HK-2 (cell line): ENCODE data around the gene TP53I11.

Experiments used
- DNase-seq: peaks from one replicate; pipeline ENCODE4 v3.0.0-alpha.2; 2018; ENCODE audit not compliant: unreplicated experiment

The TP53I11 gene

GRCh38 chr11:44950625-44951476 lies at the start of gene TP53I11:
TP53I11 (minus strand) TSS chr11:44950883; CDS start chr11:44938335, 12,548 bp downstream.
- peak; percentile 19 for DNase-seq

GRCh38 chr11:44999068-44999467 lies 48.4 kb upstream of the TP53I11 start:
- no peak for DNase-seq

- DNase-seq: no peak
Observed at GRCh38 chr11:44998051-44998450, 47.4 kb upstream of the TP53I11 start.

- DNase-seq: no peak
Observed at GRCh38 chr11:44997566-44997965, 46.9 kb upstream of the TP53I11 start.

GRCh38 chr11:44994753-44995152 lies 44.1 kb upstream of the TP53I11 start:
- no peak for DNase-seq

- no peak for DNase-seq
Observed at GRCh38 chr11:44993971-44994704, 43.5 kb upstream of the TP53I11 start.

- DNase-seq: no peak
Observed at GRCh38 chr11:44992774-44993173, 42.1 kb upstream of the TP53I11 start.

GRCh38 chr11:44992181-44992582 lies 41.5 kb upstream of the TP53I11 start:
- DNase-seq: no peak

GRCh38 chr11:44990665-44991064 lies 40.0 kb upstream of the TP53I11 start:
- DNase-seq: no peak

GRCh38 chr11:44989831-44990566 lies 39.3 kb upstream of the TP53I11 start:
- DNase-seq: no peak

GRCh38 chr11:44988981-44989635 lies 38.4 kb upstream of the TP53I11 start:
- no peak for DNase-seq

GRCh38 chr11:44988111-44988510 lies 37.4 kb upstream of the TP53I11 start:
- DNase-seq: no peak

GRCh38 chr11:44987506-44987905 lies 36.8 kb upstream of the TP53I11 start:
- no peak for DNase-seq

GRCh38 chr11:44986315-44986714 lies 35.6 kb upstream of the TP53I11 start:
- DNase-seq: no peak

- no peak for DNase-seq
Observed at GRCh38 chr11:44985721-44986120, 35.0 kb upstream of the TP53I11 start.

GRCh38 chr11:44983786-44984185 lies 33.1 kb upstream of the TP53I11 start:
- DNase-seq: no peak

- no peak for DNase-seq
Observed at GRCh38 chr11:44982496-44983062, 31.9 kb upstream of the TP53I11 start.

- DNase-seq: no peak
Observed at GRCh38 chr11:44980533-44981427, 30.1 kb upstream of the TP53I11 start.

- no peak for DNase-seq
Observed at GRCh38 chr11:44979543-44980399, 29.1 kb upstream of the TP53I11 start.

GRCh38 chr11:44978961-44979331 lies 28.3 kb upstream of the TP53I11 start:
- DNase-seq: no peak
